HG03432 (cell line): ENCODE measurements around the gene ECEL1.
"Not testable (repeated sequence)": the region's sequence is repeated elsewhere in the genome, so short reads cannot be mapped to it uniquely, and the experiment has no call there.

ENCODE experiments used
- ATAC-seq: cut with Tn5 transposase; IDR thresholded peaks from one replicate; pipeline ENCODE4 v1.9.1; 2021; ENCODE audit warnings: mild to moderate bottlenecking, moderate library complexity; ENCODE audit not compliant: unreplicated experiment

The ECEL1 gene, protein sequence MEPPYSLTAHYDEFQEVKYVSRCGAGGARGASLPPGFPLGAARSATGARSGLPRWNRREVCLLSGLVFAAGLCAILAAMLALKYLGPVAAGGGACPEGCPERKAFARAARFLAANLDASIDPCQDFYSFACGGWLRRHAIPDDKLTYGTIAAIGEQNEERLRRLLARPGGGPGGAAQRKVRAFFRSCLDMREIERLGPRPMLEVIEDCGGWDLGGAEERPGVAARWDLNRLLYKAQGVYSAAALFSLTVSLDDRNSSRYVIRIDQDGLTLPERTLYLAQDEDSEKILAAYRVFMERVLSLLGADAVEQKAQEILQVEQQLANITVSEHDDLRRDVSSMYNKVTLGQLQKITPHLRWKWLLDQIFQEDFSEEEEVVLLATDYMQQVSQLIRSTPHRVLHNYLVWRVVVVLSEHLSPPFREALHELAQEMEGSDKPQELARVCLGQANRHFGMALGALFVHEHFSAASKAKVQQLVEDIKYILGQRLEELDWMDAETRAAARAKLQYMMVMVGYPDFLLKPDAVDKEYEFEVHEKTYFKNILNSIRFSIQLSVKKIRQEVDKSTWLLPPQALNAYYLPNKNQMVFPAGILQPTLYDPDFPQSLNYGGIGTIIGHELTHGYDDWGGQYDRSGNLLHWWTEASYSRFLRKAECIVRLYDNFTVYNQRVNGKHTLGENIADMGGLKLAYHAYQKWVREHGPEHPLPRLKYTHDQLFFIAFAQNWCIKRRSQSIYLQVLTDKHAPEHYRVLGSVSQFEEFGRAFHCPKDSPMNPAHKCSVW

DNA sequence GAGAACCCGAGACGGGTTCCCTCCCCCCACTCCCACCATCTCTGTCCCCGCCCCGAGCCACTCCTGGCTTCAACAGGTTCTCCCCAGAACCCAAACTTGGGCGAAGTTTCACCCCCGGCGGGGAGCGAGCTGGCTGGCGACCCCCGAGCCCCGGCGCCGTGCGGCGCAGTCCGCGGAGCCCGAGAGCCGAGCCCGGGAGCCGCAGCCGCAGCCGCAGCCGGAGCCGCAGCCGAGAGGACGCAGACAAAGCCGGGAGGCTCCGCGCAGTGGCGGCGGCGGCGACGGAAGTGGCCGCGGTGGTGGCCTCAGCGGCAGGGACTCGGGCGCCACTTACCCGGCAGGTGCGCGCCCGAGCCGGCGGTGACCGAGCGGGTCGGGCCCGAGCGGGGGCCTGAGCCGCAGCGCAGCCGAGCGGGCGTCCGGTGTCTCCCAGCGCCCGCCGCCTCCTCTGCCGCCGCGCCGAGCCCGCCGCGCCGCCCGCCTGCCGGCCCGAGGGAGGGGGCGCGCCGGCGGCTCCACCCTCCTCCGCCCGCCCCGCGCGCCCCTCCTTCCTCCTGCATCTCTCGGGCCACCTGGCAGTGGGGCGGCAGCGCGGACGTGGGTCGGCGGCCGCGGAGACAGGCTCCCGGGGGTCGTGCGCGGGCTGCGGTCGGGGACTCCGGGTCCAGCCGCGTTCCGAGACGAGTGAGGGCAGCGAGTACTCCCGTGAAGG lies at the start of gene ECEL1:
TSS of gene ECEL1 (minus strand) at position 450 of the 712 bp plus-strand sequence. CDS start 1,181 bp downstream, outside the sequence.
- ATAC-seq: no peak

DNA sequence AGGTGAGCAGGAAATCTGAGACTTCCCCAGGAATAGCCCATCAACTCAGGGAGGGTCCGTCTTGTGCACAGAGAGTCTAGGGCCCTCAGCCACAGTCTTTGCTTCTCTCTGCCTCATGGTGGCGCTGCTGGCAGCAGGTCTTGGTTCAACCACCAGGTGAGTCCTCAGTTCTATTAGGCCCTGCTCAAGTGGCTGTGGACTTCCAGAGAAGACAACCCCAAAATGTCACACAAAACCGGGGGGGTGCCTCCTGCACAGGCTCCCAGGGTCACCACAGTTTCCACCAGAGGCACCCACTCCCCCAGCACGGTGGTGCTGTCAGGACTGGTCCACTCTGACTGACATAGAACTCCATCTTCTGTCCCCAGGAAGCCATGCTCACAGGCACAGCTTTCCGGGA lies 49.4 kb upstream of the ECEL1 start:
- no peak for ATAC-seq

DNA sequence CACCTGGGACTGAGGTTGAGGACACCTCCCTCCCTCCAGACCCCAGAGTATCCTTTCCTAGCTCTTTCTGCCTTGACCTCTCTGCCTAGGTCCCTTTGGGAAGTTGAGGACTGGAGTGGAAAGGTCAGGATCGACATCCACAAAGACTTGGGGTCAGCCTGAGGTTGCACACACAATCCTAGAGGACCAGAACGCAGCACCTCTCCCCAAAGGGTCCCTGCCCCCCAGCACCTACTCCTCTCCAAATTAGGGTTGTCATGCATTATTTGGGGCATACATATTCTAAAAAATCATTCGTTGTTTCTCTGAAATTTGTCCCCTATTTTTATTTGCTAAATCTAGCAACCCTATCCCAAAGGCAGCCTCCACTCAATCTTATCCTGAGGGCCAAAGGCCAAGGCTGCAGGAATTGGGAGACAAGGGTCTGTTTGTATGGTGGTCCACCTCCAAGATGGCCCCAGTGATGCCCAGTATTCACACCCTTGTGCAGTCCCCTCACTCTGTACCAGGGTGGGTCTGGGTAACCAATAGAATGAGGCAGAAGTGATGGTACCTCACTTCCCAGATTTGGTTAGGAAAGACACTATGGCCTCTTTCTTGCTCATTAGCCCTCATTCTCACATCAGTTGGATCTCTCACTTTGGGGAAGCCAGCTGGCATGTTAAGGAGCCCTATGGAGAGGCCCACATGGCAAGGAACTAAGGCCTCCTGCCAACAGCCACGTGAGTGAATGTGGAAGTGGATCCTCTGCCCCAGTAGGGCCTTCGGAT lies 48.3 kb upstream of the ECEL1 start:
- no peak for ATAC-seq

DNA sequence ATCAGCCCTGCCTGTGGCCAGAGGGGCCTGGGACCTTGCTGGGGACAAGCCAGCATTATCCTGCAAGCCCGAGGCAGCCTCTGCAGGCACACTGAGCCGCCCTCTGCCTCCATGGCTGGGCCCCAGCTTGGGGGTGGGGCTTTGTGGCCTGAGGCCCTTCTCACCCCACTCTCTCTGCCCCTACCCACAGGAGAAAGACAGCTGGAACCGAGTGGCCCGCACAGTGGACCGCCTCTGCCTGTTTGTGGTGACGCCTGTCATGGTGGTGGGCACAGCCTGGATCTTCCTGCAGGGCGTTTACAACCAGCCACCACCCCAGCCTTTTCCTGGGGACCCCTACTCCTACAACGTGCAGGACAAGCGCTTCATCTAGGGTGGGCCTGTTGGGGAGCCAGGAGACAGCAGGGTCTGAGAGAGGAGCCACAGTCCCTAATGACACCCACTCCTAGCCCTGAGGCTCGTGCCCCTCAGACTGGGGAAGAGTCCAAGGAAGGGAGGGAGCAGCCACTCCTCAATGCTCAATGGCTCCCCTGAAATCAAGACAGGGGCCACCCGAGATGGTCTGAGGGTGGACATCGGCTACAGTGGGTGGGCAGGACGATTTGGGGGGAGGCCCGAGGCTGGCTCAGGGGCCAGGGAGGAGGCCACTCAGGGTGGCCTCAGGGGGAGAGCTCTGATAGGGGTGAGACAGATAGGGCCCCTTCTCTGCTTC lies 47.5 kb upstream of the ECEL1 start:
- ATAC-seq: no peak

DNA sequence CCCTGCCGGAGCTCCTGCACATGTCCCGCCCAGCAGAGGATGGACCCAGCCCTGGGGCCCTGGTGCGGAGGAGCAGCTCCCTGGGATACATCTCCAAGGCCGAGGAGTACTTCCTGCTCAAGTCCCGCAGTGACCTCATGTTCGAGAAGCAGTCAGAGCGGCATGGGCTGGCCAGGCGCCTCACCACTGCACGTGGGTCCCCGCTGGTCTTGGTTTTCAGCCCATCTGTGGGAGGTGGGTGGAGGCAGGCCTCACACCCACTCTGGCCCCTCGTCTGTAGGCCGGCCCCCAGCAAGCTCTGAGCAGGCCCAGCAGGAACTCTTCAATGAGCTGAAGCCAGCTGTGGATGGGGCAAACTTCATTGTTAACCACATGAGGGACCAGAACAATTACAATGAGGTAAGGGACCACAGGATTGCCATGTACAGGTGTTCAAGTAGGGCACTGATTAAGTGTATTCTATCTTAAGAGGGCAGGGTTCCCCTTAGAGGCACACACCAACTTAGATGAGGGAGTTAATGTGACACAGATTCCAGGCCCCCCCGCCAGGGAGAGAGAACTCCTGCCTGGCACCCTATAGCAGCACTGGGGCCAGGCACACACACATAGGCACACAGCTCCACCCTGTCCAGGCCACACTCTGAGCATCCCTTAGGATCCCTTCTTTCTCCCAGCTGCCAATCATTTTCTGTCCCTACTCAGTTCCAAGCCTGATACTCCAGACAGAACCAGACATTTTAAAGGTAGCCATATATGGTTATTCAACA lies 46.5 kb upstream of the ECEL1 start:
- no peak for ATAC-seq

DNA sequence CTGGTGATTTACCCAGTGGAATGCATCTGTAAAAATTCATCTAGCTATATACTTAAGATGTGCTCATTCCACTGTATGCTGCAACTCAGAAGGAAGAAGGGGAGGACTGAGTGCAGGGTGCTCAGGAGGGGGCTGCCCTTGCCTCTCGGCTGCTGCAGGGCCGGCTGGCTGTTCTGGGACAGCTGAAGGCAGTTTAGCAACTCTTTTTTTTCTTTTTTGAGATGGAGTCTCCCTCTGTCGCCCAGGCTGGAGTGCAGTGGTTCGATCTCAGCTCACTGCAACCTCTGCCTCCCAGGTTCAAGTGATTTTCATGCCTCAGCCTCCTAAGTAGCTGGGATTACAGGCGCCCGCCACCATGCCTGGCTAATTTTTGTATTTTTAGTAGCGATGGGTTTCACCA lies 45.2 kb upstream of the ECEL1 start:
- not testable (repeated sequence) for ATAC-seq

DNA sequence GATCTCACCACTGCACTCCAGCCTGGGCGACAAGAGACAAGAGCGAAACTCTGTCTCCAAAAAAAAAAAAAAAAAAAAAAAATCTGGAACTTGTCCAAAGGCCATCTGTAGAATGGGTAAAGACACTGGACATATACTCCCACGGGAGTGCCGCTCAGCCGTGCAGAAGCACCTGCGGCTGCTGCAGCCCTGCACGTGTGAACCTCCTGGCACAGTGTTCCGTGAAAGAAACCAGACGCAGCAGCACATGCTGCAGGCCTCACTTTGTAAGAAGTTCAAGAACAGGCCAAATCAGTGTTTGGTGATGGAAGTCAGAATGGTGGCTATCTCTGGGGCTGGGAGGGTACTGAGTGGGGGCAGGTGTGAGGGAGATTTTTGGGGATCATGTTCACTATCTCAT lies 44.8 kb upstream of the ECEL1 start:
- no peak for ATAC-seq

DNA sequence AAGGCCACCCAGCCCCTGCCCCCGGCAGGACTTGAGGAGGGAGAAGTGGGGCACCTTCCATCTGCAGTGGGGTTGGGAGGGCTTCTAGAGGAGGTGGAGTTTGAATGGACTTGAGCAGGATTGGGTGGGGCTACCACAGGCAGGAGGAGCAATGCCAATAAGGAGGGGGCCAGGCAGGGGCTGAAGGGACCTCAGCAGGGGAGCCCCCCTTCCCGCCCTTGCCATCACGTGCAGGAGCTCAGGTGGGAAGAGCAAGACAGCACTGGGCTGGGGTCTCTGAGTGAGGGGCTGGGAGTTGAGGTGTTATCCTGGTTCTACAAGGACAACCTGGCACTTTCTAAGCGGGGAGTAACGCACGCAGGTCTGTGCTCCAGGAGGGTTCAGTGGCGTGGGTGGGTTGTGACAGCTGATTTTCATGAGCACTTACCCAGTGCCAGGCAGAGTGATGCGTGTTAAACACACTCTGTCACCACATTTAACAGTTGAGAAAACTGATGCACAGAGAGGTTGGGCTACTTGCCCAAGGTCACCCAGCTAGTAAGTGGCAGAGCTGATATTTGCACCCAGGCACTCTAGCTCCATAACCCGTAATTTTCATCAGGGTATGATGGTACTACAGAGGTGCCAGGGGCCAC lies 43.1 kb upstream of the ECEL1 start:
- ATAC-seq: no peak

DNA sequence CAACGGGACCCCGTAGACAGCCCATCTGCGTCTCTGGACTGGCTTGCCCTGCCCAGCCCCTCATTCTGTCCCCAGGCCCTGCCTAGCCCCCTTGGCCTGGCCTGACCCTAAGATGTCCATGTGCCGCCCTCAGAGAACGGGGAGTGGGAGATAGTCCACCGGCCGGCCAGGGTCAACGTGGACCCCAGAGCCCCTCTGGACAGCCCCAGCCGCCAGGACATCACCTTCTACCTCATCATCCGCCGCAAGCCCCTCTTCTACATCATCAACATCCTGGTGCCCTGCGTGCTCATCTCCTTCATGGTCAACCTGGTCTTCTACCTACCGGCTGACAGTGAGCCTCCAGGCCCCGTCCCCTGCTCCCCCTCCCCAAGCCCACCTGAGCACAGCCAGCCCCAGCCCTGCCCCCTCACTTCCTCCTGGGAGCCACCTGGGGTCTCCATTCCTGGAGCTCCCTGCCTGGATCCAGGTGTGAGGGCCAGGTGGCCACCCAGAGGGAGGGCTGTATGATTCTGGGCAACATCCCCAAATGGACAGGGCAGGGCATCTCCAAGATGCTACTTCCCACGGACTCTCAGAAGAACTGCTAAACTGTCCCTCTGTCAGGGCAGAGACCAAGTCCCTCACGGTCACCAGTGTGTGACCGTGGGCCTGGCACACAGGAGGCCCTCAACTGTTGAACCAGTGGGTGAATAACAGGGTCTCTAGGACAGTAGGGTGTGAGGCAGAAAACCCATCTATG lies 42.3 kb upstream of the ECEL1 start:
- ATAC-seq: no peak

DNA sequence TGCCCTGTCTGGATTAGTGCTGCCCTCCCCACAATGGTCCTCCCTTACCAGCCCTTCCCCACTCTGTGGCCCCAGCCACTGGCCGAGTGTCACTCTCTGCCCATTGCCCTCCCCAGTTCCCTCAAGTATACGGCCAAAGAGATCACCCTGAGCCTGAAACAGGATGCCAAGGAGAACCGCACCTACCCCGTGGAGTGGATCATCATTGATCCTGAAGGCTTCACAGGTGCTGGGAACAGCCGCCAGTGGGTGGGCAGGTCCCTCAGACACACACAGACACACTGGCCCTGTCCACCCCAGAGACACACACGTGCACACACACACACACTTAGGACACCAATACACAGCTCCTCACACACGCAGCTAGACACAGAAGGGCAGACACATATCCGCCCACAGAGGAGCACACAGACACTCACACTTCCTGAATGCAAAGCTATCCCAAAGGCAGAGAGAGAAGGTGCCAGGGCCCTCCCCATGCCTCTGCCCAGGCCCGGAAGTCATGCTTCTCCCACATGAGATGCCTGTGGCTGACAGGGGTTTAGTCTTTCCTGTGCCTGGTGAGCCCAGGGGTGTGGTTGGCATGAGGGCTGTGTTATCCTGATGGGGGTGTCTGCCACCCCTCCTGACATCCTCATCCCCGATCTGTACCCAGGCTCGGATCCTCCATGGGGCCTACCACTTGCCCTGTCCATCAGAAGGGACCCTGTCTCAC lies 41.3 kb upstream of the ECEL1 start:
- ATAC-seq: no peak

DNA sequence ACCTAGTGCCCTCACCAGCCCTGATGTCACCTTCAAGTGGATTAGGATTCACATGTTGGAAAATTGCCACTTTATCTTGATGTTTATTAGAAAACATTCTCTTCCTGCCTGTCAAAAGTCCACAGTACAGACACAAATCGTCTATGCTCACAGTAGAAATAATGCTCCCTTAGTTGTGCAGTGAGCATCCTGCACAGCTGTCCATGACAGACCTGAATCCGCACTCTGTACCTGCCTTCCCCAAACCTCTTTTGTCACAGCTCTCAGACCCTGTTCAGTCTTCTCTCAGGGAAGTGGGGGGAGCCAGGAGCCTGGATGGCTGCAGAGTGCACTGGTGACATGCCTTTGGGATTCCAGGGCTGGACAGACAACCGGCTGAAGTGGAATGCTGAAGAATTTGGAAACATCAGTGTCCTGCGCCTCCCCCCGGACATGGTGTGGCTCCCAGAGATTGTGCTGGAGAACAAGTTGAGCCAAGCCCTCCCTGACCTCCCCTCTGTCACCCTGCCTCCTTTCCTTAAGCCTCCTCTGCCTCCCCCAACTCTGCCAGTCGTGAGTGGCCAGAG lies 40.4 kb upstream of the ECEL1 start:
- ATAC-seq: no peak

DNA sequence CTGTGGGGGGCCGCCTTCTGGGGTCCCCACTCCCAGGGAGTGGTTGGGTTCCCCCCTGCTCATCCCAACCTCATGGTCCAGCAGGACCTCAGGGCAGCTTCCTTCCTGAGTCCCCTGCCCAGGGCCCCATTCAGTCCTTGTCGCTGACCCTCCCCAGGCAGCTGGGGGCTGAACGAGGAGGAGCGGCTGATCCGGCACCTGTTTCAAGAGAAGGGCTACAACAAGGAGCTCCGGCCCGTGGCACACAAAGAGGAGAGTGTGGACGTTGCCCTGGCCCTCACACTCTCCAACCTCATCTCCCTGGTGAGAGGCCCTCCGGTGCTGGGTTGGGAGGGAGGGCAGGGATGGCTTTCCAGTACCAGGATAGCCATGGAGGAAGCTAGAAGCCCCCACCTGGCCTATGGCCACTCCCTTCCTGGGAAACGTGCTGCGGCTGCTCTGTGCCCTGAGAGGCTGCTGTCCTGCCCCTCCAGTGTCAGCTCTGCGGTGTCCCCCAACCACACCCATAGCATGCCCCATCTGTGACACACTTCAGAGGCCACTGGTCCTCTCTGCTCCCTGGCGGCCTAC lies 38.8 kb upstream of the ECEL1 start:
- ATAC-seq: no peak

DNA sequence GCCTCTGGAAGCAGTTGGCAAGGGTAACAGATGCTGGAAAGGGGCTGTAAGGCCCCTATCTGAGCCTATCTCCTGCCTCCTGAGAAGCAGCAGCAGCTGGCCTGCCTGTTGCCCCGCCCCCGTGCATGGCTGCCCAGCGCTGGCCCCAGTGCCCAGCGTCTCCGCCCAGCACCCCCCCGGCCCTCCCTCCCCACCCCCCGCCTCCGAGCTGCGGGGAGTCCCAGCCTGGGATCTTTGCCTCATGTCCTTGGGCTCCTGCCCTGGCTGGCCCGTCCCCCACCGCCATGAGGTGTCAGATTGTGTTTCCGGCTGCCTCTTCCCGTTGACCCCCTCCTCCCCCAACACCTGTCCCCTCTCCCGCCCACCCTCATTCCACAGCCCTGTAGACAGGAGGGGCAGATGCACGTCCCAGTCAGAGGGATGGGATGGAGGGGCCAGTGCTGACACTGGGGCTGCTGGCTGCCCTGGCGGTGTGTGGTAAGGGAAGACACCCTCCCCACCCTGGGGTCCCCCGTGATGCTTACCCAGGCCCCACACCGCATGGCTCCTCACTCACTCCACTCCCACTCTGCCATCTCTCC lies 38.2 kb upstream of the ECEL1 start, which contains the start of gene CHRND:
TSS of gene CHRND (plus strand) at position 370 of the 581 bp plus-strand sequence. CDS start at position 426, 56 bp downstream.
- no peak for ATAC-seq

DNA sequence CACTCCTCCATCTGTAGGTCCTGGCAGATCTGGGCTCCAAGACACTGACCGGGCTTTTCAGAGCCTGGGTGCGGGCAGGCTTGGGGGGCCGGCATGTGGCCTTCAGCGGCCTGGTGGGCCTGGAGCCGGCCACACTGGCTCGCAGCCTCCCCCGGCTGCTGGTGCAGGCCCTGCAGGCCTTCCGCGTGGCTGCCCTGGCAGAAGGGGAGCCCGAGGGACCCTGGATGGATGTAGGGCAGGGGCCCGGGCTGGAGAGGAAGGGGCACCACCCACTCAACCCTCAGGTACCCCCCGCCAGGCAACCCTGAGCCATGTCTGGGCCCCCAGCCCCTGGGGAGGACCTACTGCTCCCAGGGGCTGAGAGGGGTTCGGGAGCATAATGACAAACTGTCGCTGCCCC lies 37.6 kb upstream of the ECEL1 start:
- ATAC-seq: no peak

DNA sequence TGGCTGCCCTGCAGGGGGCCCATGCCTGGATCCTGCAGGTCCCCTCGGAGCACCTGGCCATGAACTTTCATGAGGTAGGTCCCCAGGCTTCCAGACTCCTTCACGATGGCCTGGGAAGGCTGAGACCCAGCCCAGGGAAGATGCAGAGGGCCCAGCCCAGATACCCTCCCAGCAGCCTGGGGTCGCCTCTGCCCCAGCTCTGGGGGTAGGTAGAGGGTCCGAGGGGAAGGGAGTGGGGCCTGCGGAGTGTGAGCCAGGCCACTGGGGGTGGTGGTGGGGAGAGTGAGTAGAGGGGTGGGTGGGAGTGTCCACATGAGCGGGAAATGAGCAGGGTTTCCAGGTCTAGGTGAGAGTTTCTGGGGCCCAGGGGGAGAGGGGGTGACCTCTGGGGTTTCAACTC lies 37.1 kb upstream of the ECEL1 start:
- ATAC-seq: no peak
